ENCODE data around the gene SPRR2F. TPM values are rescaled to one million over a fixed set of nuclear protein-coding genes. Genes with fewer than 3 reads are reported as not detected.
A peak's percentile ranks its signal among the peaks of the same experiment; 100 is the strongest.
"Not testable (repeated sequence)": the region's sequence is repeated elsewhere in the genome, so short reads cannot be mapped to it uniquely, and the experiment has no call there.

SPRR2F gene
- total RNA-seq, 1 donor from 2014 or later, result 54.4 TPM

GRCh38 chr1:153122831-153123421, 9.6 kb upstream of the SPRR2F start:
- no peaks in the 10 kb centered on the region for H3K27me3 Mint-ChIP-seq (ENCODE audit: low read depth)
- peaks cover 41% of the 10 kb centered on the region for H3K4me1 Mint-ChIP-seq
- TF ChIP-seq CTCF (IDR thresholded peaks at IDR 0.05; ENCODE audit: unreplicated experiment), result no peak
- DNase-seq (ENCODE audit: low spot score in 2 of 2, unreplicated experiment in 2 of 2), result peak; percentile 34 to 54
- H3K9me3 Mint-ChIP-seq, result peaks cover 33% of the 10 kb centered on the region
- H3K36me3 Mint-ChIP-seq, result peaks cover 23% of the 10 kb centered on the region
- peak overlapping the region; percentile 94 for H3K27ac Mint-ChIP-seq
- no peak overlapping the region for H3K4me3 Mint-ChIP-seq

- H3K4me3 Mint-ChIP-seq, result no peak overlapping the region
- no peak for TF ChIP-seq CTCF (IDR thresholded peaks at IDR 0.05; ENCODE audit: unreplicated experiment)
- H3K9me3 Mint-ChIP-seq, result peaks cover 25% of the 10 kb centered on the region
- no peaks in the 10 kb centered on the region for H3K27me3 Mint-ChIP-seq (ENCODE audit: low read depth)
- peaks cover 55% of the 10 kb centered on the region for H3K4me1 Mint-ChIP-seq
- DNase-seq (ENCODE audit: low spot score in 2 of 2, unreplicated experiment in 2 of 2), result no peak
- H3K27ac Mint-ChIP-seq, result peak overlapping the region; percentile 76
- peaks cover 23% of the 10 kb centered on the region for H3K36me3 Mint-ChIP-seq
Observed at GRCh38 chr1:153120945-153121344, 7.6 kb upstream of the SPRR2F start.

- Mint-ChIP-seq H3K4me1 (peaks cover 69% of the 10 kb centered on the region), H3K9me3 (peaks cover 10% of the 10 kb centered on the region), H3K27me3 (ENCODE audit: low read depth) (no peaks in the 10 kb centered on the region), H3K36me3 (peaks cover 9% of the 10 kb centered on the region), H3K4me3 (peak overlapping the region; percentile 27), H3K27ac (peak overlapping the region; percentile 76)
- no peak for TF ChIP-seq CTCF (IDR thresholded peaks at IDR 0.05; ENCODE audit: unreplicated experiment)
- DNase-seq (ENCODE audit: low spot score in 2 of 2, unreplicated experiment in 2 of 2), result no peak
Observed at GRCh38 chr1:153119491-153119971, 6.2 kb upstream of the SPRR2F start.

GRCh38 chr1:153115264-153115663, 1.9 kb upstream of the SPRR2F start:
- H3K4me3 Mint-ChIP-seq, result not testable (repeated sequence)
- H3K27ac Mint-ChIP-seq, result peak overlapping the region; percentile 85

GRCh38 chr1:153112454-153112853, 862 bp downstream of the SPRR2F start:
- not testable (repeated sequence) for H3K27ac Mint-ChIP-seq; H3K4me3 Mint-ChIP-seq; H3K27me3 Mint-ChIP-seq (ENCODE audit: low read depth); H3K36me3 Mint-ChIP-seq; H3K9me3 Mint-ChIP-seq; DNase-seq (ENCODE audit: low spot score in 2 of 2, unreplicated experiment in 2 of 2)
- H3K4me1 Mint-ChIP-seq, result peaks cover 25% of the 10 kb centered on the region

More at GRCh38 chr1:153115264-153115663, 1.9 kb upstream of the SPRR2F start:
- H3K36me3 Mint-ChIP-seq; H3K27me3 Mint-ChIP-seq (ENCODE audit: low read depth); H3K9me3 Mint-ChIP-seq; DNase-seq (ENCODE audit: low spot score in 2 of 2, unreplicated experiment in 2 of 2): not testable (repeated sequence)
- H3K4me1 Mint-ChIP-seq, result peaks cover 47% of the 10 kb centered on the region

- no peak for DNase-seq (ENCODE audit: low spot score in 2 of 2, unreplicated experiment in 2 of 2)
- Mint-ChIP-seq H3K27ac (no peak overlapping the region), H3K9me3 (peaks cover 14% of the 10 kb centered on the region), H3K4me1 (peaks cover 19% of the 10 kb centered on the region), H3K36me3 (no peaks in the 10 kb centered on the region), H3K4me3 (no peak overlapping the region), H3K27me3 (ENCODE audit: low read depth) (no peaks in the 10 kb centered on the region)
- no peak for TF ChIP-seq CTCF (IDR thresholded peaks at IDR 0.05; ENCODE audit: unreplicated experiment)
Observed at GRCh38 chr1:153100245-153100644, 13.1 kb downstream of the SPRR2F start.

Data from mesothelial cell of epicardium (in vitro differentiated cells).